ENCODE results near the gene RRP15.

GRCh38 chr1:218363141-218363540, 78.0 kb downstream of the RRP15 start:
- TF ChIP-seq CTCF (IDR thresholded peaks at IDR 0.05) (no peak), POLR2A (IDR thresholded peaks at IDR 0.05) (no peak), POLR2AphosphoS5 (IDR thresholded peaks at IDR 0.05) (no peak)
